Osteoblast (primary cell): Measurements from ENCODE around the gene RAX. TPM values are rescaled to one million over a fixed set of nuclear protein-coding genes. Genes with fewer than 3 reads are reported as not detected.

ENCODE experiments used
- DNase-seq: peaks from one replicate; pipeline ENCODE4 v3.0.0; 2011; ENCODE audit warnings: low spot score, mixed read lengths; ENCODE audit not compliant: insufficient read length; ENCODE audit errors: missing footprints
- H2AFZ ChIP-seq: 2 replicates; pipeline ENCODE4 v1.6.0; 2011; ENCODE audit warnings: mild to moderate bottlenecking, low read length
- H3K27ac ChIP-seq: 2 replicates; pipeline ENCODE4 v1.5.1; 2011; ENCODE audit warnings: mild to moderate bottlenecking, low read depth, low read length, moderate library complexity
- H3K27me3 ChIP-seq: 2 replicates; pipeline ENCODE4 v1.6.0; 2012; ENCODE audit warnings: mild to moderate bottlenecking, control low read depth, inconsistent platforms, low read length, moderate library complexity; ENCODE audit not compliant: insufficient read depth
- H3K36me3 ChIP-seq: 2 replicates; pipeline ENCODE4 v1.5.1; 2011; ENCODE audit warnings: mild to moderate bottlenecking, low read length, control low read depth, moderate library complexity; ENCODE audit not compliant: insufficient read depth
- H3K4me1 ChIP-seq: 2 replicates; pipeline ENCODE4 v1.5.1; 2011; ENCODE audit warnings: mild to moderate bottlenecking, low read length, control low read depth, moderate library complexity; ENCODE audit not compliant: insufficient read depth
- H3K4me2 ChIP-seq: 2 replicates; pipeline ENCODE4 v1.6.0; 2011; ENCODE audit warnings: mild to moderate bottlenecking, low read length; ENCODE audit not compliant: insufficient read depth
- H3K4me3 ChIP-seq: fragments of 200-600 bp; sonication (generic); 3 replicates; pipeline ENCODE4 v1.5.1; 2012; ENCODE audit warnings: mild to moderate bottlenecking, low read length, inconsistent platforms; ENCODE audit not compliant: insufficient read depth
- H3K79me2 ChIP-seq: 2 replicates; pipeline ENCODE4 v1.6.0; 2012; ENCODE audit warnings: mild to moderate bottlenecking, low read length, control low read depth, inconsistent platforms; ENCODE audit not compliant: insufficient read depth
- H3K9me3 ChIP-seq: 2 replicates; pipeline ENCODE4 v1.5.1; 2011; ENCODE audit warnings: low read depth, low read length, control low read depth
- H4K20me1 ChIP-seq: 2 replicates; pipeline ENCODE4 v1.6.0; 2012; ENCODE audit warnings: mild to moderate bottlenecking, low read length, control low read depth; ENCODE audit not compliant: insufficient read depth
- CTCF ChIP-seq: IDR thresholded peaks from 2 replicates; pipeline ENCODE4 v1.5.1; 2011; ENCODE audit warnings: mild to moderate bottlenecking, low read depth, low read length, moderate library complexity; ENCODE audit errors: extremely low read depth
- total RNA-seq: library from RNA; depleted of rRNA; stranded (reverse); fragments of >200 nt; gene quantifications from 2 replicates; pipeline ENCODE4 v1.2.3, GENCODE V29; 2012

The RAX gene
- total RNA-seq, 1 donor: not detected

DNA sequence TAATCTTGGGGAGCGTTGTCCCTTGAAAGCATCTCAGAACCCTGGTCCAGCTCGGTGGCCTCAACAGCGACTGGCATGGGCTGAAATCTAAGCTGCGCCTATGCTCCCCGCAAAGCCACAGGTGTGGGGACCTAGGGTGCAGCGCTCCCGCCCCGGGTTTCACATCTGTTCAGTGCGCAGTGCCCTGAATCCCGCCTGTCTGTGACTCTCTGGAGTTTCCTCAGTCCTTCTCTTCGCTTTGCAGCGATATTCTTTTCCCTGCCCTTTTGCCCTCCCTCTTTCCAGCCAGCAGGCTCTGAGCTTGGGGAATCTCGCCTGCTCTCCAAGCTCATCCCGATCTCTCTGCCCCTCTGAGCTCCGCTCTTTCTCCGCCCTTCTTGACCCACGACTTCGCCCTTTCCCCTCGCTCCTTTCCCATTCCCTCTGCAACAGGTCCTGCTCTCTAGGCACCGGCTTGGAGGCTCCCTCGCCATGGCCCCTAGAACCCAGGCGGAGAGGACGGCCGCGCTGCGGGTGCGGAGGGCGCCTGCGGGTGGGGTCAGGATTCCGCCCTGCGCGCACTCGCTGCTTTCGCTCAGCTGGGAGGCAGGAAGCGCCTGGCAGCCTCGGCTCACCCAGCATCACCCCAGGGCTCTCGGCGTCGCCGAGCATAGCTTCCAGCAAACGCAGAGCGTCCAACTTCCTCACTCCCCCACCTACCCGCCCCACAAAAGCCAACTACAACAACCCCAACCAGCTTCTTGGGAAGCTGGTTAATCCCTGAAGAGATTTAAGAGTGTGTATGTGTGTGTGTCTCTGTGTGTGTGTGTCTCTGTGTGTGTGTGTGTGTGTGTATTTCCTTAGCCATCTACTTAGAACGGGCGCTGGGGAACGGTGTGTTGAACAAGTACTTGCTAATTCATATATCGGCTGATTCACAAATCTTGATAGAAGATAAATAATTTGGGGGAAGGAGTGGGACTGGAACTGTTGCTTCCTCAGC is 52.2 kb downstream of the RAX start:
- no peak for TF ChIP-seq CTCF

GRCh38 chr18:59220164-59220783 is 53.0 kb downstream of the RAX start:
- Histone ChIP-seq H3K27me3 (peaks cover 90% of the 10 kb centered on the region), H3K27ac (no peak overlapping the region), H2AFZ (no peak overlapping the region), H3K4me2 (no peak overlapping the region), H4K20me1 (no peaks in the 10 kb centered on the region), H3K4me1 (no peaks in the 10 kb centered on the region), H3K9me3 (no peaks in the 10 kb centered on the region), H3K4me3 (no peak overlapping the region), H3K36me3 (no peaks in the 10 kb centered on the region), H3K79me2 (no peaks in the 10 kb centered on the region)
- peak; percentile 65 for DNase-seq
- TF ChIP-seq CTCF: no peak

More for the DNA sequence above, 52.2 kb downstream of the RAX start:
- no peak overlapping the region for H3K4me2 ChIP-seq
- no peaks in the 10 kb centered on the region for H3K4me1 ChIP-seq
- H2AFZ ChIP-seq: no peak overlapping the region
- H3K9me3 ChIP-seq: no peaks in the 10 kb centered on the region
- no peak overlapping the region for H3K27ac ChIP-seq
- H3K4me3 ChIP-seq: no peak overlapping the region
- H4K20me1 ChIP-seq: no peaks in the 10 kb centered on the region
- peaks cover 87% of the 10 kb centered on the region for H3K27me3 ChIP-seq
- no peaks in the 10 kb centered on the region for H3K36me3 ChIP-seq
- DNase-seq: peak; percentile 74
- H3K79me2 ChIP-seq: no peaks in the 10 kb centered on the region

- Histone ChIP-seq H3K9me3 (no peaks in the 10 kb centered on the region), H3K4me3 (no peak within 1 kb of the TSS), H3K36me3 (no peaks in the 10 kb centered on the region), H4K20me1 (no peaks in the 10 kb centered on the region), H2AFZ (no peak within 1 kb of the TSS), H3K4me2 (no peak within 1 kb of the TSS), H3K79me2 (no peaks in the 10 kb centered on the region), H3K27ac (no peak within 1 kb of the TSS), H3K4me1 (no peaks in the 10 kb centered on the region), H3K27me3 (peaks cover 92% of the 10 kb centered on the region)
- DNase-seq: no peak
- TF ChIP-seq CTCF: no peak
Observed at GRCh38 chr18:59219672-59220163, 53.5 kb downstream of the RAX start, which contains the start of gene GRP. Gene GRP, plus strand, starts transcription at chr18:59220158. Its CDS starts 108 bp downstream, at chr18:59220266.

DNA sequence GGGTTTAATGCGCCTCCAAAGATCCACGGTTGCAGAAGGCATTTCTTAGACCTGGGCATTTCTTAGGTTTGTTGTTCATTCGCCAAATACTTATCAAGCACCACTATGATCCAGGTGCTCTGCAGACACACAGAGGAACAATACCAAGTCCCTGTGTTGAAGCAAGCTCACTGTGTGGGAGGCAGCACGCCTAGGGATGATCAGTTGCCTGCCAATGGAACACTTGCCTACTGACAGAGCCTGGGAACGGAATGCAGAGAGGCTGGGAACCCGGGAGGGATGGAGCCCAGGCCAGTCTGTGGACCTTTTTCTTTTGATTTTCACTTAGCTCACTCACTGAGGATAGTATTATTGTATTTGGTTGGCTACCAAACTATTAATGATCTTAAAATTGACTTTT is 55.2 kb downstream of the RAX start:
- no peak overlapping the region for H3K4me2 ChIP-seq
- no peak for TF ChIP-seq CTCF
- H4K20me1 ChIP-seq: no peaks in the 10 kb centered on the region
- H3K4me1 ChIP-seq: no peaks in the 10 kb centered on the region
- no peak overlapping the region for H3K27ac ChIP-seq
- no peak for DNase-seq
- H2AFZ ChIP-seq: no peak overlapping the region
- no peak overlapping the region for H3K4me3 ChIP-seq
- H3K27me3 ChIP-seq: peaks cover 87% of the 10 kb centered on the region
- no peaks in the 10 kb centered on the region for H3K36me3 ChIP-seq
- H3K79me2 ChIP-seq: no peaks in the 10 kb centered on the region
- H3K9me3 ChIP-seq: no peaks in the 10 kb centered on the region
